PC-3 (cell line): ENCODE data around the gene TTC33. TPM values are rescaled to one million over a fixed set of nuclear protein-coding genes. Genes with fewer than 3 reads are reported as not detected.

Experiments
- ATAC-seq: fragments of 200-7000 bp; cut with Tn5 transposase; 2 replicates; pipeline ENCODE4 v1.9.1; 2020; ENCODE audit warnings: mild to moderate bottlenecking, moderate library complexity
- BruUV-seq: library from RNA; stranded (reverse); fragments of 400-500 nt; replicated peaks from 2 replicates; lab custom pipeline; 2021; lab: Mats Ljungman, UMichigan
- CTCF ChIA-PET: fragments of 300-600 bp; sonication (Branson Sonifier 250); formaldehyde crosslinking; loops from one replicate; lab custom pipeline; 2022; ENCODE audit warnings: antibody characterized with exemption; lab: Charles Lee
- POLR2A ChIA-PET: fragments of 300-600 bp; sonication (Branson Sonifier 250); formaldehyde crosslinking; loops from one replicate; lab custom pipeline; 2022; ENCODE audit warnings: antibody characterized with exemption; ENCODE audit not compliant: unreplicated experiment; lab: Charles Lee
- DNase-seq: peaks from one replicate; pipeline ENCODE4 v3.0.0-alpha.2; 2015
- H2AFZ ChIP-seq: fragments of 300-600 bp; sonication (generic); 2 replicates; pipeline ENCODE4 v1.6.0; 2016; ENCODE audit warnings: antibody characterized with exemption, low read length
- H3F3A ChIP-seq: fragments of 300-600 bp; sonication (generic); one replicate; pipeline ENCODE4 v1.6.0; 2017; ENCODE audit warnings: antibody characterized with exemption, low read length, control low read depth, mild to moderate bottlenecking; ENCODE audit not compliant: unreplicated experiment
- H3K27ac ChIP-seq: fragments of 300-600 bp; sonication (generic); 2 replicates; pipeline ENCODE4 v1.5.1; 2016; ENCODE audit warnings: mild to moderate bottlenecking, low read length
- H3K27me3 ChIP-seq: fragments of 300-600 bp; sonication (generic); 2 replicates; pipeline ENCODE4 v1.6.1; 2016; ENCODE audit warnings: low read length, mixed read lengths
- H3K36me3 ChIP-seq: fragments of 300-600 bp; sonication (generic); 2 replicates; pipeline ENCODE4 v1.6.1; 2016; ENCODE audit warnings: low read depth, mixed run types, low read length, mixed read lengths
- H3K4me1 ChIP-seq: fragments of 300-600 bp; sonication (generic); 2 replicates; pipeline ENCODE4 v1.5.1; 2016; ENCODE audit warnings: low read length; ENCODE audit not compliant: insufficient read depth
- H3K4me2 ChIP-seq: fragments of 300-600 bp; sonication (generic); 2 replicates; pipeline ENCODE4 v1.6.0; 2016; ENCODE audit warnings: low read length
- H3K4me3 ChIP-seq: fragments of 300-600 bp; sonication (generic); 2 replicates; pipeline ENCODE4 v1.5.1; 2016; ENCODE audit warnings: mild to moderate bottlenecking, low read length, mixed read lengths
- H3K79me2 ChIP-seq: fragments of 300-600 bp; sonication (generic); 2 replicates; pipeline ENCODE4 v1.6.1; 2017; ENCODE audit warnings: low read length, mixed read lengths
- H3K9ac ChIP-seq: fragments of 300-600 bp; sonication (generic); 2 replicates; pipeline ENCODE4 v1.6.0; 2016; ENCODE audit warnings: mild to moderate bottlenecking, low read length
- H3K9me2 ChIP-seq: fragments of 300-600 bp; sonication (generic); replicated peaks from 2 replicates; pipeline ENCODE4 v1.6.1; 2016; ENCODE audit warnings: mixed run types, low read length, mixed read lengths
- H3K9me3 ChIP-seq: fragments of 300-600 bp; sonication (generic); 2 replicates; pipeline ENCODE4 v1.6.1; 2016; ENCODE audit warnings: low read length, mixed read lengths
- H4K20me1 ChIP-seq: fragments of 300-600 bp; sonication (generic); 2 replicates; pipeline ENCODE4 v1.6.1; 2016; ENCODE audit warnings: low read length, mixed read lengths
- CTCF ChIP-seq: fragments of 300-600 bp; sonication (generic); conservative IDR thresholded peaks from 2 replicates; pipeline ENCODE4 v1.5.1; 2017; ENCODE audit warnings: antibody characterized with exemption, low read depth, mild to moderate bottlenecking, low read length
- EZH2 ChIP-seq: fragments of 300-600 bp; sonication (generic); IDR thresholded peaks from one replicate; pipeline ENCODE4 v1.6.1; 2017; ENCODE audit warnings: antibody characterized with exemption, mild to moderate bottlenecking, low read length; ENCODE audit not compliant: unreplicated experiment
- EZH2phosphoT487 ChIP-seq: fragments of 300-600 bp; sonication (generic); IDR thresholded peaks from 2 replicates; pipeline ENCODE4 v1.6.1; 2018; ENCODE audit warnings: mild to moderate bottlenecking, antibody characterized with exemption, low read length, borderline replicate concordance
- intact Hi-C: fragments of 100-400 bp; cut with micrococcal nuclease; formaldehyde crosslinking; loops from 2 replicates; pipeline ENCODE4 v1.9.0; 2023
- total RNA-seq: library from RNA; depleted of rRNA; stranded (reverse); fragments of >200 nt; gene quantifications from 2 replicates; pipeline ENCODE4 v1.2.3, GENCODE V29; 2014

The TTC33 gene
- total RNA-seq, 1 experiment from 2014 or later: 9.0 TPM

GRCh38 chr5:40653221-40654022 lies 102.3 kb downstream of the TTC33 start:
- Histone ChIP-seq H3K4me1 (no peaks in the 10 kb centered on the region; the same call in 1 of the 2 replicates), H3K79me2 (no peaks in the 10 kb centered on the region), H3K4me3 (no peak overlapping the region), H3K9me3 (no peaks in the 10 kb centered on the region), H3K9ac (no peak overlapping the region), H3K4me2 (no peak overlapping the region), H2AFZ (no peak overlapping the region), H4K20me1 (no peaks in the 10 kb centered on the region), H3F3A (no peaks in the 10 kb centered on the region), H3K27me3 (no peaks in the 10 kb centered on the region), H3K27ac (no peak overlapping the region), H3K9me2 (no peaks in the 10 kb centered on the region), H3K36me3 (no peaks in the 10 kb centered on the region)
- TF ChIP-seq CTCF (no peak), EZH2 (no peak), EZH2phosphoT487 (no peak)
- no peak for ATAC-seq
- no peak for DNase-seq
- no TSS peak for BruUV-seq
- intact Hi-C loops: no loop called here
- ChIA-PET POLR2A (no interaction called here), CTCF (no interaction called here)

- no TSS peak for BruUV-seq
- Histone ChIP-seq H3K79me2 (no peaks in the 10 kb centered on the region), H3K4me3 (no peak overlapping the region), H3K4me1 (no peaks in the 10 kb centered on the region; the same call in 1 of the 2 replicates), H4K20me1 (no peaks in the 10 kb centered on the region), H3F3A (no peaks in the 10 kb centered on the region), H3K36me3 (no peaks in the 10 kb centered on the region), H3K9me2 (no peaks in the 10 kb centered on the region), H2AFZ (no peak overlapping the region), H3K9me3 (no peaks in the 10 kb centered on the region), H3K9ac (no peak overlapping the region), H3K4me2 (no peak overlapping the region), H3K27me3 (no peaks in the 10 kb centered on the region), H3K27ac (no peak overlapping the region)
- intact Hi-C loops: no loop called here
- CTCF ChIA-PET: no interaction called here
- TF ChIP-seq CTCF: no peak
- TF ChIP-seq EZH2phosphoT487: no peak
- TF ChIP-seq EZH2: no peak
- POLR2A ChIA-PET: no interaction called here
- DNase-seq: no peak
- ATAC-seq: no peak
Measured at GRCh38 chr5:40652441-40653220, 103.1 kb downstream of the TTC33 start.
